ENCODE results near the gene DNAH7. TPM values are rescaled to one million over a fixed set of nuclear protein-coding genes. Genes with fewer than 3 reads are reported as not detected.
A peak's percentile ranks its signal among the peaks of the same experiment; 100 is the strongest.

The DNAH7 gene
- total RNA-seq, 4 donors from 2014 or later, result 9.9 to 21.7 (median 15.5) TPM

- Histone ChIP-seq H3K36me3 (no peaks in the 10 kb centered on the region), H3K9me3 (no peaks in the 10 kb centered on the region), H3K4me1 (no peaks in the 10 kb centered on the region), H3K27ac (no peak overlapping the region), H3K27me3 (no peaks in the 10 kb centered on the region), H3K4me3 (replicated peaks in 1 of 3) (no peak overlapping the region)
- intact Hi-C loops (cut with DNase I), result no loop called here
- DNase-seq, result no peak
- TF ChIP-seq CTCF (IDR thresholded peaks at IDR 0.05), result no peak
- WGBS, 2 donors, result 92 to 94% methylated on average over 2 of the region's 2 CpGs
These were observed 209.1 kb downstream of the DNAH7 start for GRCh38 chr2:195859513-195859912.

- no peak overlapping the region for H3K27ac ChIP-seq
- intact Hi-C loops (cut with DNase I), result no loop called here
- TF ChIP-seq CTCF (IDR thresholded peaks at IDR 0.05), result no peak
- no peak for TF ChIP-seq POLR2A (IDR thresholded peaks at IDR 0.05)
These were observed 211.5 kb downstream of the DNAH7 start for GRCh38 chr2:195857132-195857531.

GRCh38 chr2:195850764-195851163, 217.9 kb downstream of the DNAH7 start:
- H3K4me3 ChIP-seq (replicated peaks in 1 of 3), result no peak overlapping the region
- H3K36me3 ChIP-seq, result no peaks in the 10 kb centered on the region
- H3K9me3 ChIP-seq, result no peaks in the 10 kb centered on the region
- TF ChIP-seq CTCF (IDR thresholded peaks at IDR 0.05), result no peak
- no peak for TF ChIP-seq POLR2A (IDR thresholded peaks at IDR 0.05)
- H3K4me1 ChIP-seq, result no peaks in the 10 kb centered on the region
- no peak overlapping the region for H3K27ac ChIP-seq
- 62 to 63% methylated on average over 3 of the region's 3 CpGs for WGBS, 2 donors
- H3K27me3 ChIP-seq, result no peaks in the 10 kb centered on the region
- peak in 1 of 2 donors; percentile 4 for DNase-seq
- intact Hi-C loops (cut with DNase I), result no loop called here

More at GRCh38 chr2:195857132-195857531, 211.5 kb downstream of the DNAH7 start:
- no peak overlapping the region for H3K4me3 ChIP-seq (replicated peaks in 1 of 3)
- H3K9me3 ChIP-seq, result no peaks in the 10 kb centered on the region
- no peaks in the 10 kb centered on the region for H3K36me3 ChIP-seq
- no peaks in the 10 kb centered on the region for H3K4me1 ChIP-seq
- WGBS, 2 donors, result 94 to 98% methylated on average over 2 of the region's 2 CpGs
- no peak for DNase-seq
- no peaks in the 10 kb centered on the region for H3K27me3 ChIP-seq

- no peak for TF ChIP-seq CTCF (IDR thresholded peaks at IDR 0.05)
- TF ChIP-seq POLR2A (IDR thresholded peaks at IDR 0.05), result no peak
- intact Hi-C loops (cut with DNase I), result no loop called here
- H3K36me3 ChIP-seq, result no peaks in the 10 kb centered on the region
- H3K4me3 ChIP-seq (replicated peaks in 1 of 3), result no peak overlapping the region
- no peaks in the 10 kb centered on the region for H3K4me1 ChIP-seq
- no peak for DNase-seq
- H3K27ac ChIP-seq, result no peak overlapping the region
- no peaks in the 10 kb centered on the region for H3K27me3 ChIP-seq
- 95 to 97% methylated on average over 4 of the region's 4 CpGs for WGBS, 2 donors
- H3K9me3 ChIP-seq, result no peaks in the 10 kb centered on the region
These were observed 220.3 kb downstream of the DNAH7 start for GRCh38 chr2:195848119-195848899.

GRCh38 chr2:195842932-195843331, 225.7 kb downstream of the DNAH7 start:
- no peak for DNase-seq
- TF ChIP-seq CTCF (IDR thresholded peaks at IDR 0.05) (no peak), POLR2A (IDR thresholded peaks at IDR 0.05) (no peak)
- no peaks in the 10 kb centered on the region for H3K9me3 ChIP-seq
- WGBS, 2 donors, result 77 to 78% methylated on average over 3 of the region's 3 CpGs
- H3K4me1 ChIP-seq, result peaks cover 0 to 9% of the 10 kb centered on the region in 2 donors
- no peak overlapping the region for H3K27ac ChIP-seq
- no peak overlapping the region for H3K4me3 ChIP-seq (replicated peaks in 1 of 3)
- H3K36me3 ChIP-seq, result no peaks in the 10 kb centered on the region
- no peaks in the 10 kb centered on the region for H3K27me3 ChIP-seq
- intact Hi-C loops (cut with DNase I), result no loop called here
